Body of pancreas (tissue), 4 donors: Measurements from ENCODE around the gene NR2F2. TPM values are rescaled to one million over a fixed set of nuclear protein-coding genes. Genes with fewer than 3 reads are reported as not detected.
A peak's percentile ranks its signal among the peaks of the same experiment; 100 is the strongest.

Source experiments
- ATAC-seq: fragments of 150-250 bp; one replicate; pipeline ENCODE4 v1.9.1; 2016
- DNase-seq, 4 donors: peaks; one replicate each; pipeline ENCODE4 v3.0.0-alpha.2; 2019
- H3K27ac ChIP-seq, 4 donors: fragments of 200-600 bp; sonication (generic); 1 replicate in 3 of 4; 2 replicates in 1 of 4; pipeline versions ENCODE4 v1.5.1 to v1.6.1; 2016 to 2019; ENCODE audit warnings: mild to moderate bottlenecking in 1 of 4, mixed read lengths in 1 of 4, moderate library complexity in 1 of 4
- H3K27me3 ChIP-seq, 2 donors: fragments of 200-600 bp; sonication (generic); one replicate each; pipeline ENCODE4 v1.6.0; 2016; ENCODE audit warnings: mild to moderate bottlenecking in 1 of 2
- H3K36me3 ChIP-seq, 2 donors: fragments of 200-600 bp; sonication (generic); replicated peaks in 1 of 2; 2 replicates each; pipeline ENCODE4 v1.5.1; 2016; ENCODE audit warnings: low read depth in 2 of 2; ENCODE audit not compliant: insufficient read depth in 1 of 2
- H3K4me1 ChIP-seq: fragments of 200-600 bp; sonication (generic); one replicate; pipeline ENCODE4 v1.6.0; 2016
- H3K4me3 ChIP-seq, 2 donors: fragments of 200-600 bp; sonication (generic); 1 replicate in 1 of 2; 2 replicates in 1 of 2; pipeline ENCODE4 v1.5.1; 2016 to 2019
- H3K9me3 ChIP-seq, 3 donors: fragments of 200-600 bp; sonication (generic); 1 replicate in 2 of 3; 2 replicates in 1 of 3; pipeline ENCODE4 v1.5.1; 2016
- POLR2A ChIP-seq, 3 donors: fragments of 450-650 bp; IDR thresholded peaks; one replicate each; pipeline ENCODE4 v1.6.1; 2016; ENCODE audit warnings: antibody characterized with exemption in 3 of 3, mild to moderate bottlenecking in 2 of 3
- WGBS, 2 donors: methylation state at CpG; one replicate each; pipeline ENCODE4 v1.1.5; 2017; 5-methylcytosine and 5-hydroxymethylcytosine counted together
- intact Hi-C: fragments of 100-400 bp; cut with DNase I; formaldehyde crosslinking; loops from one replicate; pipeline ENCODE4 v1.15.1; 2023
- total RNA-seq, 2 donors: library from RNA; depleted of rRNA; stranded (reverse); fragments of >200 nt; gene quantifications; one replicate each; pipeline ENCODE4 v1.1.0, GENCODE V29; 2016
- TF ChIP-seq, protein P1 (sequence below), 7 experiments: fragments of 450-650 bp in 4 of 7; fragments of 200-600 bp in 3 of 7; sonication (generic) in 3 of 7; IDR thresholded peaks; one replicate each; pipeline ENCODE4 v1.5.1; 2016 to 2019; ENCODE audit warnings: antibody characterized with exemption in 7 of 7

NR2F2 gene
- total RNA-seq, 2 donors from 2014 or later = 12.9 to 13.5 TPM

DNA sequence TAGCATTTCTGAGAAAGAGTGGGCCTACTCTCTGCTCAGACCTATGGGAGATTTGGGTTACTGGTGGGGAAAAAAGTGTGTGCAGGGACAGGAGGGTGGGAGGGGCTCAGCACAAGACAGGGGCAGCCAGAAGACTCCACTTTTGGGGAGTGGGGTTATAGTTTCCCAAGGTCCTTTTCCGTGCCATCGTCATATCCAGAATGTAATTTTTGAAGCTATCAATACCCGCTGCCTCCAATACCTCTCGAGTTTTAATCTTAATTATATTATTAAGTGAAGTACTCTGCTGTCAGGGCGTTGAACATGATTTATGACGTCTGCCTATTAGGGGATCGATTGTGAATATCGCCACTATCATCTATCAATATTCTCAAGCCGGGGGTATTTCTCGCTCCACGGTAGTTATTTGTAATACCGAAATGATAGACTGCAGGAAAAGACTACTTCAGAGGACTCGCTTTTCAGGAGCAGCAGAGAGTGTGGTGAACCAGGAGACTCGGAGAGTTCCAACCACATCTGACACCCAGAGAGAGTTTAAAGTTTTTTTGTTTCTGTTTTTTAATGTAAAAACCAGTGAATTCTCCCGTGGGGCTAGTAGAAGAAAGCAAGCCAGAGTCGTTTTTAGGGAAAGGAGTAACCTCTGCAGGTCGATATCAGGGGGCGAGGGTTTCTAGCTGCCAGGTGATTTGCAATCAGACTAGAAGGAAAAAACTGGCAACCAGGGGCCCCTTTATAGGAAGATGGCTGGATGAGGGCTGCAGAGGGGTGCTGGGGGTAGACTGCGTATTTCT, 20.6 kb downstream of the NR2F2 start:
- Histone ChIP-seq H3K9me3 (no peaks in the 10 kb centered on the region), H3K4me1 (peaks cover 22% of the 10 kb centered on the region), H3K27ac (peak overlapping the region in 1 of 4 donors; percentile 56), H3K36me3 (no peaks in the 10 kb centered on the region), H3K27me3 (peaks cover 0 to 4% of the 10 kb centered on the region in 2 donors), H3K4me3 (no peak overlapping the region)
- intact Hi-C loops = no loop called here
- DNase-seq (no peak), ATAC-seq (no peak)
- 65 to 77% methylated on average over 19 of the region's 19 CpGs for WGBS, 2 donors
- no peak for TF ChIP-seq POLR2A (IDR thresholded peaks at IDR 0.05)
- TF ChIP-seq, protein P1, sequence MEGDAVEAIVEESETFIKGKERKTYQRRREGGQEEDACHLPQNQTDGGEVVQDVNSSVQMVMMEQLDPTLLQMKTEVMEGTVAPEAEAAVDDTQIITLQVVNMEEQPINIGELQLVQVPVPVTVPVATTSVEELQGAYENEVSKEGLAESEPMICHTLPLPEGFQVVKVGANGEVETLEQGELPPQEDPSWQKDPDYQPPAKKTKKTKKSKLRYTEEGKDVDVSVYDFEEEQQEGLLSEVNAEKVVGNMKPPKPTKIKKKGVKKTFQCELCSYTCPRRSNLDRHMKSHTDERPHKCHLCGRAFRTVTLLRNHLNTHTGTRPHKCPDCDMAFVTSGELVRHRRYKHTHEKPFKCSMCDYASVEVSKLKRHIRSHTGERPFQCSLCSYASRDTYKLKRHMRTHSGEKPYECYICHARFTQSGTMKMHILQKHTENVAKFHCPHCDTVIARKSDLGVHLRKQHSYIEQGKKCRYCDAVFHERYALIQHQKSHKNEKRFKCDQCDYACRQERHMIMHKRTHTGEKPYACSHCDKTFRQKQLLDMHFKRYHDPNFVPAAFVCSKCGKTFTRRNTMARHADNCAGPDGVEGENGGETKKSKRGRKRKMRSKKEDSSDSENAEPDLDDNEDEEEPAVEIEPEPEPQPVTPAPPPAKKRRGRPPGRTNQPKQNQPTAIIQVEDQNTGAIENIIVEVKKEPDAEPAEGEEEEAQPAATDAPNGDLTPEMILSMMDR (IDR thresholded peaks at IDR 0.05) = no peak

DNA sequence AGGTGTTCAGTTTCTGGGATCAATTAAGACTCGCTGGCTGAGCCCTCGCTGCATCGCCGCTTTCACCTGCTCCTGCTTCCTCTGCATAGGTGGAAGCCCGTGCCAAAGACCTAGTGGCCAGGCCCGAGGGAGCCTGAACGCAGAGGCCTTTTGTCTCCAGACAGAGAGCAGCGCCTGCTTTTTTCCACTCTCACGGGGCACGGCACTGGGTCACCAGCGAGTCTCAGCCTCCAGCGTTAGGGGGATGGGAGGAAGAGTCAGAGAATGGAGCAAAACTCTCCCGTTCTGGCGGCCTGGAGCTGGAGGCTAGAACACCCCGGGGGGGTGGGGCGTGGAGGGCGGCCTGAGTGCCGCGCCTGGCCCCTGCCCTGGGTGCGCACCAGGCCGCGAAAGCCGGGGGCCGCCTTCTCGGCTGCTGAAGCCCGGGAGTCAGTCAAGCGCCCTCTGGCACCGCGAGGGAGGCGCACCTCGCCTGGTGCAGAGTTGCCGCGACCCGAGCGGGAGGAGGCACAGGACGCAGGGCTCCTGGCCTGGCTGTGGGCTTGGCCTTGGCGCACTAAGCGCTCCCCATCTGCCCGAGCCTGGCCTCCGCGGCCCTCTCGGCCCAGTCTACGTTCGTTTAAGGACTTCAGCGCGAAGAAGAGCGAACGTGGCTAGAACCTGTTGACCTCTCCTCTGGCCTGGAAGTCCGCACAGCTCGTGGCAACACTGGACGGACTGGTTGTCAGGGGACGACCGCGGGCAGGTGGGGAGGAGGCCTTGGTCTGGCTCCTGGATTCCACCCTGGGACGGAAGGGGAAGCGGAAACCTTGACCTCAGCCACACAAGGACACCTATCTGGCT, 21.5 kb downstream of the NR2F2 start:
- H3K27me3 ChIP-seq = peaks cover 0 to 4% of the 10 kb centered on the region in 2 donors
- peaks cover 28% of the 10 kb centered on the region for H3K4me1 ChIP-seq
- DNase-seq = no peak
- no peaks in the 10 kb centered on the region for H3K9me3 ChIP-seq
- no peak overlapping the region for H3K4me3 ChIP-seq
- peak overlapping the region in 2 of 4 donors; percentile 30 to 56 for H3K27ac ChIP-seq
- no peaks in the 10 kb centered on the region for H3K36me3 ChIP-seq
- no peak for ATAC-seq
- intact Hi-C loops = no loop called here
- WGBS, 2 donors = 52 to 72% methylated on average over 24 to 42 of the region's 56 CpGs
- no peak for TF ChIP-seq POLR2A (IDR thresholded peaks at IDR 0.05)
- TF ChIP-seq, protein P1 (IDR thresholded peaks at IDR 0.05) = no peak

DNA sequence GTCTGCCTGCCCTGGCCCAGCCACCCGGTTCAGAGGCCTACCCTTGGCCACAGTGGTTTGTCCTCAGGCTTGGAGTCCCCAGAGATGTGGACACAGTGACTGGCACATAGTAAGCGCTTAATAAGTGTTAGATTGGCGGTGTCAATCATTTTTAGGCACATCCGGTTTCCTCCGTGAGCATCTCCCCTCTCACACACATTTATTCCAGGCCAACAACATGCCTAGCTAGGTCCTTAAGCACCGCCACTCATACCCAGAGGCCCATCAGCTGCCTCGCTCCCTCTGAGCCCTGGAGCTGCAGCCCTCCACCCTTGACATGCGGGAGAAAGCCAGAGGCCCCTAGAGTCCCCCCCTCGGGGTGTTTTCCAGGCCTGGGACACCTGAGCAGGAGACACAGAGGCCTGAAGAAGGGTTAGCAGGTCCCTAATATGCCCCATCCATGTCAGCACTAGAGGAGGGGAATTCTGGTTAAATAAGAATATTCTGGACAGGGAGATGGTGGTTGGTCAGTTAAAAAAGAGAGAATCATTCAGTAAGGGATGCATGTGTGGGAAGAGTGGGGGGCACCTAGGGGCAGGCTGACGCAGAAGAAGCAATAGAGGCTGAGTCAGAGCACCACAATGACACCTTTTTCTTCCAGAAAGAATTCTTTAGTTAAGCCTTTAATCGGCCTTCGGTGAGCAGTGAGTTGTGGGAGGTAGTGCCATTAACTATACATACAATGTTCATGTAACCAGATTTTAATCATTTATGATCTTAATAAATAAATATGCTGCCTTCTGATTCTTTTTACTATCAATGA, 22.3 kb downstream of the NR2F2 start:
- ATAC-seq = no peak
- peak overlapping the region in 3 of 4 donors; percentile 4 to 56 (median 30) for H3K27ac ChIP-seq
- H3K4me1 ChIP-seq = peaks cover 28% of the 10 kb centered on the region
- H3K4me3 ChIP-seq = no peak overlapping the region
- no peaks in the 10 kb centered on the region for H3K36me3 ChIP-seq
- H3K27me3 ChIP-seq = peaks cover 4% of the 10 kb centered on the region in 2 donors
- no peak for DNase-seq
- H3K9me3 ChIP-seq = no peaks in the 10 kb centered on the region
- 76 to 79% methylated on average over 12 of the region's 12 CpGs for WGBS, 2 donors
- TF ChIP-seq, protein P1 (IDR thresholded peaks at IDR 0.05) = no peak
- no peak for TF ChIP-seq POLR2A (IDR thresholded peaks at IDR 0.05)
- intact Hi-C loops = no loop called here

DNA sequence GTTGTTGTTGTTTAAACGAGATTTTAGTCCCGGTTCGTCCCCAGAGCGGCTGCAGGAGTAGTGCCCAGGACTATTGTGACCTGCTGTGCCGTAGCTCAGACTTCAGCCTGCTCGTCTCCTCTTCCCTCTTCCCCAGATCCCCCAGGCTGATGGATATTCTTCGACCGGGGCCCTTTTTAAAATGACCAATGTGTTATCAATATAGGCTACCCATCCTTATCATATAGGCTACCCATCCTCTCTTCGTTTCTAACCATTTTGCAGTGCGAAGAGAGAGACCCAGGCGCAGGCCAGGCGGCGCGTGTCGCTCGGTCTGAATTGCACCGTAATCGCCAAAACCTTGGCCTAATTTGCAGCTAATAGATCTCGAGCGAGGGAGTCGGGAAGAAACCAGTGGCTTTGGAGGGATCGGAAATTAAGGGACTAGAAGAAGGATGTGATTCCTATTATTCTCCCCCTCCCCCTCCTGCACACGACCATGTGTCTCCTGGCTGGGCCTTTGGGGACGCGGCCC, 23.0 kb downstream of the NR2F2 start:
- Histone ChIP-seq H3K27ac (peak overlapping the region in 3 of 4 donors; percentile 4 to 56 (median 9)), H3K27me3 (peaks cover 4 to 9% of the 10 kb centered on the region in 2 donors), H3K4me3 (no peak overlapping the region), H3K9me3 (no peaks in the 10 kb centered on the region), H3K36me3 (no peaks in the 10 kb centered on the region), H3K4me1 (peaks cover 28% of the 10 kb centered on the region)
- ATAC-seq = no peak
- intact Hi-C loops = no loop called here
- DNase-seq = no peak
- WGBS, 2 donors = 52 to 76% methylated on average over 23 to 25 of the region's 25 CpGs
- TF ChIP-seq, protein P1 (IDR thresholded peaks at IDR 0.05) = no peak
- no peak for TF ChIP-seq POLR2A (IDR thresholded peaks at IDR 0.05)
